Measurements from ENCODE around the gene LRP6.

LRP6 gene

DNA sequence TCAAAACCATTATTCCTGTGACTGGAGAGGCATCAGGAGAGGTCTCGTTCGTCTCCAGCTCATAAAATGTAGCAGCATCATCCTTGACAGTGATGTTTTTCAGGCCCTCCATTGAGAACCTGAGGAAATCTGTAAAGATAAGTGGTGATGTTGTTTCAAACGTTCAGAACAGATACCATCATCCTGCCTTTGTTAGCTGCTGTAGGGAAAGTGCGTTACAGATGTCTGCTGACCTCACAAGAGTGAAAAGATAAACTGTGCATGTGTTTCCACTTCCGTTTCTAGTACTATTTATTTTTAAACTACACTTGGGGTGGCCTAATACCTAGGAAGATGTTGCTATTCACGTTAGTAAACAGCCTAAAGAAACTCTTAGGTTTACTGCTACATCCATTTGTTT, 167.7 kb downstream of the LRP6 start:
- no peak for TF ChIP-seq TAF1 (IDR thresholded peaks at IDR 0.05; ENCODE audit: borderline replicate concordance, low read depth, low read length)
- TF ChIP-seq POLR2A (IDR thresholded peaks at IDR 0.05; ENCODE audit: low read depth, low read length) = no peak
- TF ChIP-seq POLR2AphosphoS5 (IDR thresholded peaks at IDR 0.05; ENCODE audit: low read depth, low read length) = no peak
- FAIRE-seq = no peak
- no peak for DNase-seq (ENCODE audit: insufficient read length)

DNA sequence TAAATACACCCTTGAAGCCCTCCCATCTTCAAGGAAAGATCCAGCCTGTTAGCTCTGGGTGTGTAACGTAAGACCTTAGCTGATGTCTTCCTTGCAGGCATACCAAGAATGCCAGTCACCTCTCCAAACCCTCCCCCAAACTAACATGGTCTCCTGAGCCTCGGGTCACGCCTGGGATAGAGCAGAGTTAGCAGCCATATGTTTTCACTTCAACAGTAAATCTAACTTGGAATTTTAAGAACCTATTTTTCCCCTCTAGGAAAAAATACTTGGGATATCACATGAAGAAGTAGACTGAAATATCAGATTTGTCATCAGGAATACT, 168.2 kb downstream of the LRP6 start:
- DNase-seq (ENCODE audit: insufficient read length) (no peak), FAIRE-seq (no peak)
- TF ChIP-seq POLR2AphosphoS5 (IDR thresholded peaks at IDR 0.05; ENCODE audit: low read depth, low read length) (no peak), TAF1 (IDR thresholded peaks at IDR 0.05; ENCODE audit: borderline replicate concordance, low read depth, low read length) (no peak), POLR2A (IDR thresholded peaks at IDR 0.05; ENCODE audit: low read depth, low read length) (no peak)

DNA sequence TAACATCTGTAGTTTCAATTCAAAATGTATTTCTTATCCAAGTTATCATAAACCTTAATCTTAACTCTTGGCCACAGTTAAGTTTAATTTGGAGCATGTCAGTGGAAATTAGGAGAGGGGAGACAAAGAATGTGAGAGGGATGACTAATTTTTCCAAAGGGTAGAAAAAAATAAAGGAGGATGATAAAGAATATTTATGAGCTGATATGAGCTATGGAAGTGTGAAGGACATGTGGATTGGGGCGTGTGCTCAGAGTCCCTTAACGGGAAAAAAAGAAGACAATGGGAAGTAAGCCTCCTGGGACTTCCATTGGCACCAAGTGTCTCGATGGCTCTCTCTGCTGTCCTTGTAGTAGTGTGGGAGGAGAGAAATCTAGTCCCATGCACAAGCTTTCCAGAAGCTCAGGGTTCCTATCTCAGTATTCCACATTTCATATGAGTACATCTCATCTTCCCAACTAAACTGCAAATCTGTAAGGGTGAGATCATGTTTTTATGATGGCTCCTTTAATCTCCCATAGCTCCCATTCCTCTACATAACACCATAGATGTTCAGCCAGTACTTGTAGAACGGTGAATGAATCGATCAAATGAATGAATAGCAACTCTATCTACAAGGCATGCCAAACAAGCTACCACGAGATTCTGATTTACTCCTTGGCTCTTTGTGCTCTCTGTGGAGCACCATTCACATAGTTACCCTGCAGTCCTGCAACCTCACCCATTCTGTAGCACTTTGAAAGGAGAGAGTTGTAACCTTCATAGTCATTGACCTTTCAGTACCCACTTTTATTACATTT, 168.8 kb downstream of the LRP6 start:
- DNase-seq (ENCODE audit: insufficient read length) (no peak), FAIRE-seq (no peak)
- TF ChIP-seq TAF1 (IDR thresholded peaks at IDR 0.05; ENCODE audit: borderline replicate concordance, low read depth, low read length) (no peak), POLR2A (IDR thresholded peaks at IDR 0.05; ENCODE audit: low read depth, low read length) (no peak), POLR2AphosphoS5 (IDR thresholded peaks at IDR 0.05; ENCODE audit: low read depth, low read length) (no peak)

- TF ChIP-seq POLR2AphosphoS5 (IDR thresholded peaks at IDR 0.05; ENCODE audit: low read depth, low read length) (no peak), POLR2A (IDR thresholded peaks at IDR 0.05; ENCODE audit: low read depth, low read length) (no peak), TAF1 (IDR thresholded peaks at IDR 0.05; ENCODE audit: borderline replicate concordance, low read depth, low read length) (no peak)
- DNase-seq (ENCODE audit: insufficient read length) (no peak), FAIRE-seq (no peak)
These were observed 171.8 kb downstream of the LRP6 start for GRCh38 chr12:12095021-12095420.

DNA sequence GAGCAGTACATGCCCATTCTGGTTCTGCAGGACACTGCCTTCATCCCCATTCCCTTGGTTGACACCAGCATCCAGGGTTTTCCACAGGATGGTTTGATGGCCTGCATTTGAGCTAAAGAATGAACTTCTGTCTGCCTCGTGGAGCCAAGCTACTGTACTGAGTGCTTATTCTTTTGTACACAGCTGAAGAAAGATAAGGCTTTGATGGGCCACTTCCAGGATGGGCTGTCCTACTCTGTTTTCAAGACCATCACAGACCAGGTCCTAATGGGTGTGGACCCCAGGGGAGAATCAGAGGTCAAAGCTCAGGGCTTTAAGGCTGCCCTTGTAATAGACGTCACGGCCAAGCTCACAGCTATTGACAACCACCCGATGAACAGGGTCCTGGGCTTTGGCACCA, 172.4 kb downstream of the LRP6 start:
- no peak for FAIRE-seq
- no peak for TF ChIP-seq TAF1 (IDR thresholded peaks at IDR 0.05; ENCODE audit: borderline replicate concordance, low read depth, low read length)
- no peak for TF ChIP-seq POLR2A (IDR thresholded peaks at IDR 0.05; ENCODE audit: low read depth, low read length)
- no peak for TF ChIP-seq POLR2AphosphoS5 (IDR thresholded peaks at IDR 0.05; ENCODE audit: low read depth, low read length)

DNA sequence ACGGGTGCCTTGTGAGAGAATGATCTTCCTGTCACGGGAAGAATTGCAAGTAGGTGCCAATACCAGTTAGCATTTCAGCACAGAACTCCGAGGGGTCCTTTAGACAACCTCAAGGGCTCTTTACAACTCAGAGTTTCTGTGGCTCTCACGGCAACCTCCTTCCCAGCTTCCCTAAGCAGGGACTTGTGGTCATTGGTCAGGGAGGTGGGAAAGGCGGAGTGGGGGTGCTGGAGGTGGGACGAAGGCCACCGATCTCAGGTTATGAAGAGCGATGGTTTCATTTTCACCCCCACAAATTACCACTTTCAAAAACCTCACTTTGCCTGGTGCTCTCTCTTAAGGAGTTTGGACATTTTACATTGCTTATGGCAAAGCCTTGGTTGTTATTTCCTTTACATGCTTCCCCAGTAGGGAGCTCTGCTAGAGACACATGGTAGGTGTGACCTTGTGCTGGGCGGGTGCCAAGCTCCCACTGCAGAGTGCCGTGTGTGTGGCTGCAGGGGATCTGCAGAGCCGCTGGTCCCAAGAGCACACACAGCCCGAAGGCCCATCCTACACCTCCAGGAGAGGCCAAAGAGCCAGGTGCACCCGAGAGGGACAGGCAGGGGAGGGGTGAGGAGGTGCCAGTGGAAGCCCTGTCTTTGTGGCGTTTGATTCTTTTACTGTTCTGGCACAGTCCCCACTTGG, 174.7 kb downstream of the LRP6 start:
- no peak for FAIRE-seq
- no peak for DNase-seq (ENCODE audit: insufficient read length)
- TF ChIP-seq POLR2A (IDR thresholded peaks at IDR 0.05; ENCODE audit: low read depth, low read length) (no peak), POLR2AphosphoS5 (IDR thresholded peaks at IDR 0.05; ENCODE audit: low read depth, low read length) (no peak), TAF1 (IDR thresholded peaks at IDR 0.05; ENCODE audit: borderline replicate concordance, low read depth, low read length) (no peak)

More for the DNA sequence above, 172.4 kb downstream of the LRP6 start:
- DNase-seq (ENCODE audit: insufficient read length) = no peak

- FAIRE-seq = no peak
- TF ChIP-seq TAF1 (IDR thresholded peaks at IDR 0.05; ENCODE audit: borderline replicate concordance, low read depth, low read length) (no peak), POLR2A (IDR thresholded peaks at IDR 0.05; ENCODE audit: low read depth, low read length) (no peak), POLR2AphosphoS5 (IDR thresholded peaks at IDR 0.05; ENCODE audit: low read depth, low read length) (no peak)
- DNase-seq (ENCODE audit: insufficient read length) = no peak
These were observed 175.8 kb downstream of the LRP6 start for GRCh38 chr12:12091071-12091470.

DNA sequence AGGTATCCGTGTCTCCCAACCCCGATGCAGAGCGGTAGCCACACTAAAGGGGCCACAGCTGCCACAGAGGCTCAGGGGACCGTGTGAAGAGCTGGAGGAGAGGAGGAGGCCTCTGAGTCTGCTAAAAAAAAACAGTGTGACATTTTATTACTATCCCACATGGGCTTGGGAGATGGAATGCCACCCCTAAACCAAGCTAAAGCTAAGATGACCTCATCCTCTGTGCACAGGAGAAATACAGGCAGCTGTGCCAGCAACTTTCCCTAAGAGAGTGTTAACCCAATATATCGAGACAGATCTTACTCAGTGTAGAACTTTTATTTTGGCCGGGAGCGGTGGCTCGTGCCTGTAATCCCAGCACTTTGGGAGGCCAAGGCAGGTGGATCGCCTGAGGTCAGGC, 178.1 kb downstream of the LRP6 start:
- FAIRE-seq = no peak
- DNase-seq (ENCODE audit: insufficient read length) = no peak
- TF ChIP-seq POLR2AphosphoS5 (IDR thresholded peaks at IDR 0.05; ENCODE audit: low read depth, low read length) (no peak), POLR2A (IDR thresholded peaks at IDR 0.05; ENCODE audit: low read depth, low read length) (no peak), TAF1 (IDR thresholded peaks at IDR 0.05; ENCODE audit: borderline replicate concordance, low read depth, low read length) (no peak)

DNA sequence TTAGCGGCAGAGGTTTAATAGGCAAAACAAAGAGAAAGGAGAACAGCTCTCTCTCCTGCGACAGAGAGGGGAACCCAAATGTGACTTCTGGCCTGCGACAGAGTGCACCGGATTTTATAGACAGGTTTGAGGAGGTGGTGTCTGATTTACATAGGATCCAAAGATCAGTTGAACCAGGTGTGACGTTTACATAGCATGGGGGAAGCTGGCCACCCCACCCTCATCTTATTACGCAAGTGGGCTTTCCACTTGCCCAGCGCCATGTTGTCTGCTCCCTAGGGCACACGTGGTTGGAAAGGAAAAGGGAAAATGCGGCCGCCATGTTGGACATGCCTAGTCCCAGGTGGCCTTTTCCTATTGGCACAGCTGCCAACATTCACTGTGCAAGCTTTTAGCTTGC, 178.7 kb downstream of the LRP6 start:
- DNase-seq (ENCODE audit: insufficient read length) = no peak
- FAIRE-seq = no peak
- TF ChIP-seq POLR2A (IDR thresholded peaks at IDR 0.05; ENCODE audit: low read depth, low read length) (no peak), TAF1 (IDR thresholded peaks at IDR 0.05; ENCODE audit: borderline replicate concordance, low read depth, low read length) (no peak), POLR2AphosphoS5 (IDR thresholded peaks at IDR 0.05; ENCODE audit: low read depth, low read length) (no peak)

DNA sequence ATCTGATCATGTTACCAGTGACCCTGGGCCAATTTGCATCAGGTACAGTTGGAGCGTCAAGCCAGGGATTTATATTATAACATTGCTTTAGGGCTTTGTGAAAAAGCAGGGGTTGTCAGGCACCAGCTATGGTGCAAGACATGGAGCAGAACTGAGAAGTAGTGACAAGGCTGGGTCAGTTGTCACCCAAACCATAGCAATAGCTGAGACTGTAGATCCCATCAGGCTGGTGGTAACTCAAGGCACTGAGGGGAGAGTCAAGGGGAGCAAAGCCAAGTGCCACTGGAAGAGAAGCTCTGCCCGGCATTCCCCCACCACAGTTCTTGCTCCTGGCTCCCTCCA, 179.2 kb downstream of the LRP6 start:
- FAIRE-seq (no peak), DNase-seq (ENCODE audit: insufficient read length) (no peak)
- TF ChIP-seq TAF1 (IDR thresholded peaks at IDR 0.05; ENCODE audit: borderline replicate concordance, low read depth, low read length) = no peak

GRCh38 chr12:12086973-12087692, 179.7 kb downstream of the LRP6 start:
- DNase-seq (ENCODE audit: insufficient read length) (no peak), FAIRE-seq (no peak)
- TF ChIP-seq TAF1 (IDR thresholded peaks at IDR 0.05; ENCODE audit: borderline replicate concordance, low read depth, low read length) (no peak), POLR2A (IDR thresholded peaks at IDR 0.05; ENCODE audit: low read depth, low read length) (no peak)

DNA sequence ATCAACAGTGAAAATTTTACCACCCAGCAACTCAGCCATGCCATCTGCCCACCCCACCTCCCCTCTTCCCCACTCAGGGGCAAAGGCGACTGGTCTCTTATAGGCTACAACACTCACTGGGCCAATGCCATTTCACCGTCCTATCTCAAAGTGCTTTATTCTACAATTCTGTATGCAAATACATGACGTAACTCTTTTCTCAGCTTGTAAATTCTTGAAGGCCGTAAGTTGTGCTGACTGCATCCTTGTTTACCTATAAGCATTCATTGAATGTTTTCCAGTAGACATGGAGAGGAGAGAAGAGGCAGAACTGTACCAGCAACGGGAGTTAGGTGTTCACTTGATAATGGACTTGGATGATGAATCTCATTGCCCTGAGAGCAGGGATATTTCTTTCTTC, 180.5 kb downstream of the LRP6 start:
- TF ChIP-seq TAF1 (IDR thresholded peaks at IDR 0.05; ENCODE audit: borderline replicate concordance, low read depth, low read length) = no peak
- TF ChIP-seq POLR2AphosphoS5 (IDR thresholded peaks at IDR 0.05; ENCODE audit: low read depth, low read length) = no peak
- no peak for TF ChIP-seq POLR2A (IDR thresholded peaks at IDR 0.05; ENCODE audit: low read depth, low read length)
- FAIRE-seq = no peak
- DNase-seq (ENCODE audit: insufficient read length) = no peak

All from GM12892 (cell line).